LHCN-M2 (cell line): Measurements from ENCODE around the gene PMM1. TPM values are rescaled to one million over a fixed set of nuclear protein-coding genes. Genes with fewer than 3 reads are reported as not detected.
"Not testable (repeated sequence)": the region's sequence is repeated elsewhere in the genome, so short reads cannot be mapped to it uniquely, and the experiment has no call there.

Experiments used
- DNase-seq: peaks from one replicate; pipeline ENCODE4 v3.0.0-alpha.2; 2012; ENCODE audit warnings: low read depth
- polyA plus RNA-seq: library from polyadenylated mRNA; unstranded; fragments of >200 nt; gene quantifications from one replicate; pipeline ENCODE4 v1.2.1, GENCODE V29; 2012; ENCODE audit warnings: missing spikeins
- total RNA-seq: library from RNA; depleted of rRNA; stranded (reverse); fragments of >200 nt; gene quantifications from 2 replicates; pipeline ENCODE4 v1.2.3, GENCODE V29; 2014; rRNA removed

Gene PMM1
- 29.9 and 34.4 TPM in 2 replicates for total RNA-seq
- 93.4 TPM for polyA plus RNA-seq

- peak; percentile 99 for DNase-seq
These were observed at the start of gene PMM1 for GRCh38 chr22:41589391-41590241. TSS of gene PMM1 (minus strand) at chr22:41589840. CDS start at chr22:41589805, 35 bp downstream.

DNA sequence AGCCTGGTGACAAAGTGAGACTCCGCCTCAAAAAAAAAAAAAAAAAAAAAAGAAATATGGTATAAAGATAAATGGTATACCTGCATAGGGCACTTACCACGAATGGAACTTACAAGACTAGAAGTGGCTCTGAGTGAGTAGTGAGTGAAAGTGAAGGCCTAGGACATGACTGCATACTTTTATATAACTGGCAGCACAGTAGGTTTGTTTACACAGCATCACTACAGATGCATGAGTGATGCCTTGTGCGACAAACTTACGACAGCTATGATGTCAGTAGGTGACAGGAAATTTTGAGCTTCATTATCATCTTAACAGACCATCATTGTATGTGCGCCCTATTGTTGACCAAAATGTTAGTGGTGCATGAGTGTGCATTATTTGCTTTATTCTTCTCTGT is 49.1 kb upstream of the PMM1 start:
- no peak for DNase-seq

- no peak for DNase-seq
These were observed 48.5 kb upstream of the PMM1 start for GRCh38 chr22:41638124-41638523.

- not testable (repeated sequence) for DNase-seq
These were observed 48.0 kb upstream of the PMM1 start for GRCh38 chr22:41637623-41638022.

GRCh38 chr22:41636467-41636866 is 46.8 kb upstream of the PMM1 start:
- DNase-seq, result peak; percentile 67

DNA sequence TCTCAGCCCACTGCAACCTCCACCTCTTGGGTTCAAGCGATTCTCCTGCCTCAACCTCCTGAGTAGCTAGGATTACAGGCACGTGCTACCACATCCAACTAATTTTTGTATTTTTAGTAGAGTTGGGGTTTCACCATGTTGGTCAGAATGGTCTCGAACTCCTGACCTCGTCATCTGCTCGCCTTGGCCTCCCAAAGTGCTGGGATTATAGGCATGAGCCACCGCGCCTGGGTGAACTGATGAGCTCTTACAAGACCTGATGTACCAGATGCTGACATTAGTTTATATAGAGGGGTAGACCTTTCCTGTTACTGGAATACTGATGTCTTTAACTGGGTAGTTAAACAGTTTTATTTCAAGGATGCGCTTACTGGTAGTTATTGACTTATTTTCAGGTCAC is 45.0 kb upstream of the PMM1 start:
- DNase-seq, result not testable (repeated sequence)

- not testable (repeated sequence) for DNase-seq
These were observed 42.0 kb upstream of the PMM1 start for GRCh38 chr22:41631615-41632014.

GRCh38 chr22:41631115-41631514 is 41.5 kb upstream of the PMM1 start:
- DNase-seq, result not testable (repeated sequence)

- no peak for DNase-seq
These were observed 35.9 kb upstream of the PMM1 start for GRCh38 chr22:41625577-41625976.

- DNase-seq, result no peak
These were observed 32.2 kb upstream of the PMM1 start for GRCh38 chr22:41621911-41622179.

DNA sequence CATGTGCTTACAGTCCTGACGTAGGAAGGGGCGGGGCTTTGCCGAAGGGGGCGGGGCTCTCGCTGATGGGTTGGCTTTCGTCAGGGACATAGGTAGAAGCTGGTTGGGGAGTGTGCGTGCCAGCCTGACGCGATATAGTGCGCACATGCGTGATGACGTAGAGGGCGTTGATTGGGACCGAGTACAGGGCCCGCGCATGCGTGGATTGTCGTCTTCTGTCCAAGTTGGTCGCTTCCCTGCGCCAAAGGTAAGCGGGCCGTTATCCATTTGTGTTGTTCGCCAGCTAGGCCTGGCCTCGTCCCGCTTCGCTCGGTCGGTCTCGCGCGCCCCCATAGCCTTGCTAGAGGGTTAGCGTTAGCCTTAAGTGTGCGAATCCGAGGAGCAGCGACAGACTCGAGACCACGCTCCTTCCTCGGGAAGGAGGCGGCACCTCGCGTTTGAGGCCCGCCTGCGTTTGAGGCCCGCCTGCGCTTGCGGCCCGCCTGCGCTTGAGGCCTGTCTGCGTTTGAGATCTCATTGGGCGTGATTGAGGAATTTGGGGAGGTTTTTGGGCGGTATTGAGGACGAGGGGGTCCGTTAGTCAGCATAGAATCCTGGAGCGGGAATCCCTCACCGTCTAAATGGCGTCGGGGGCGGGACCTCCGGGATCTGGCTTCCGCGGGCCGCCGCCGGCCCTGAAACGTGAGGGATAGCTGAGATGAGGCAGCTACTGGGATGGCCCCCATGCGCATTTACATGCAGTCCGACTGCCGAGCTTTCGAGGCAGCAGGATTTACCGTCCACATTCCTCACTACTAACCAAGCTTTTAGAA is 31.7 kb upstream of the PMM1 start, which contains the start of gene XRCC6:
TSS of gene XRCC6 (plus strand) at position 197 of the 812 bp plus-strand sequence. CDS start 710 bp downstream, outside the sequence.
- peak; percentile 99 for DNase-seq

- DNase-seq, result peak; percentile 9
These were observed 31.0 kb upstream of the PMM1 start, which contains the start of gene DESI1 for GRCh38 chr22:41620589-41621098. TSS of gene DESI1 (minus strand) at chr22:41621043. CDS start at chr22:41620839, 204 bp downstream.

GRCh38 chr22:41619979-41620588 is 30.4 kb upstream of the PMM1 start:
- no peak for DNase-seq

- peak; percentile 37 for DNase-seq
These were observed 23.8 kb upstream of the PMM1 start for GRCh38 chr22:41613456-41613855.

- no peak for DNase-seq
These were observed 23.1 kb upstream of the PMM1 start for GRCh38 chr22:41612603-41613306.

- no peak for DNase-seq
These were observed 18.7 kb upstream of the PMM1 start for GRCh38 chr22:41608386-41608785.

- DNase-seq, result peak; percentile 84
These were observed 14.3 kb upstream of the PMM1 start for GRCh38 chr22:41603873-41604332.

GRCh38 chr22:41600976-41601375 is 11.3 kb upstream of the PMM1 start:
- DNase-seq, result no peak

- DNase-seq, result no peak
These were observed 9.4 kb upstream of the PMM1 start for GRCh38 chr22:41598891-41599635.

DNA sequence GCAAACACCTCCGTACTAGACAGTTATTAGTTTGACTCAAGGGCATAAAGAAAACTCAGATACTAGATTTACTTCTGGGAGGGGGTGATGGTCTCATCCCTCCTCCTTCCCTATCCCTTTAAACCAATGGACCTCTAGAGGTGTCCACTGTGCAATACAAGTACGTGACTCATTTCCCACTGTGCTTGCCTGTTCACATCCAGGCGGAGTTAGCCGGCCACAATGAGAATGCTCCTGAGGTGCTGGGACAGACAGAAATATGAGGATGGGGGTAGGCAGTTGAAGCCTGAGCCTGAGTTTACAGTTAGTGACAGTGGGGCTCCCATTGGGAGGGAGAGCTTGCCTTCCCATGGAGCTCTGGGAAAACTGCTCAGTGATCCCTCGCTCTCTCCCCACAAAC is 8.4 kb upstream of the PMM1 start:
- peak; percentile 86 for DNase-seq
